Testis (tissue), 3 donors: ENCODE measurements around the gene KIAA0753. TPM values are rescaled to one million over a fixed set of nuclear protein-coding genes. Genes with fewer than 3 reads are reported as not detected.

ENCODE experiments used
- DNase-seq: peaks from one replicate; pipeline ENCODE4 v3.0.0-alpha.2; 2019
- H3K27ac ChIP-seq, 2 donors: fragments of 200-600 bp; sonication (generic); one replicate each; pipeline ENCODE4 v1.5.1; 2019
- H3K27me3 ChIP-seq: fragments of 200-600 bp; sonication (generic); one replicate; pipeline ENCODE4 v1.5.1; 2019
- H3K36me3 ChIP-seq: fragments of 200-600 bp; sonication (generic); one replicate; pipeline ENCODE4 v1.5.1; 2017; ENCODE audit warnings: low read depth; ENCODE audit errors: missing control alignments
- H3K4me1 ChIP-seq: fragments of 200-600 bp; sonication (generic); one replicate; pipeline ENCODE4 v1.5.1; 2019
- H3K4me3 ChIP-seq, 2 donors: fragments of 200-600 bp; sonication (generic); one replicate each; pipeline ENCODE4 v1.5.1; 2017 to 2019
- H3K9me3 ChIP-seq: fragments of 200-600 bp; sonication (generic); one replicate; pipeline ENCODE4 v1.5.1; 2017
- CTCF ChIP-seq, 3 experiments: fragments of 450-650 bp in 2 of 3; fragments of 200-600 bp in 1 of 3; sonication (generic) in 1 of 3; IDR thresholded peaks; one replicate each; pipeline ENCODE4 v1.5.1; 2016 to 2019; ENCODE audit warnings: antibody characterized with exemption in 3 of 3, mild to moderate bottlenecking in 2 of 3, moderate library complexity in 1 of 3
- POLR2A ChIP-seq: fragments of 450-650 bp; IDR thresholded peaks from one replicate; pipeline ENCODE4 v1.6.1; 2017; ENCODE audit warnings: antibody characterized with exemption, mild to moderate bottlenecking, moderate library complexity
- WGBS, 2 donors: methylation state at CpG; one replicate each; pipeline ENCODE4 v1.1.5; 2018; 5-methylcytosine and 5-hydroxymethylcytosine counted together
- intact Hi-C: fragments of 100-400 bp; cut with DNase I; formaldehyde crosslinking; loops from one replicate; pipeline ENCODE4 v1.15.1; 2023; ENCODE audit warnings: low total_unique reads
- polyA plus RNA-seq: library from polyadenylated mRNA; stranded (reverse); fragments of 350-450 nt; fragmentation: Illumina TruSeq; extraction: RNeasy Lipid Tissue Mini Kit (QIAGEN cat#74804); gene quantifications from one replicate; pipeline ENCODE4 v1.2.3, GENCODE V29; 2014; ENCODE audit warnings: low read depth, low replicate concordance; ENCODE audit not compliant: insufficient read depth
- total RNA-seq, 2 donors: library from RNA; depleted of rRNA; stranded (reverse); fragments of >200 nt; gene quantifications; one replicate each; pipeline ENCODE4 v1.2.3, GENCODE V29; 2016

KIAA0753 gene
- total and polyA plus RNA-seq, 3 donors from 2014 or later: 43.9 to 59.8 (median 44.7) TPM

- intact Hi-C loops: no loop called here
- WGBS, 2 donors: 90 to 97% methylated on average over 4 of the region's 4 CpGs
- H3K27me3 ChIP-seq: no peaks in the 10 kb centered on the region
- no peaks in the 10 kb centered on the region for H3K4me1 ChIP-seq
- no peaks in the 10 kb centered on the region for H3K9me3 ChIP-seq
- DNase-seq: no peak
- H3K4me3 ChIP-seq: no peak overlapping the region
- H3K36me3 ChIP-seq: no peaks in the 10 kb centered on the region
- H3K27ac ChIP-seq: no peak overlapping the region
- no peak for TF ChIP-seq CTCF (IDR thresholded peaks at IDR 0.05)
- no peak for TF ChIP-seq POLR2A
Observed at GRCh38 chr17:6583411-6583810, 57.1 kb downstream of the KIAA0753 start.

- Histone ChIP-seq H3K27ac (no peak overlapping the region), H3K4me3 (no peak overlapping the region), H3K36me3 (no peaks in the 10 kb centered on the region), H3K9me3 (no peaks in the 10 kb centered on the region), H3K4me1 (no peaks in the 10 kb centered on the region), H3K27me3 (no peaks in the 10 kb centered on the region)
- TF ChIP-seq POLR2A (no peak), CTCF (IDR thresholded peaks at IDR 0.05) (no peak)
- intact Hi-C loops: no loop called here
- no peak for DNase-seq
- WGBS, 2 donors: 76 to 77% methylated on average over 8 to 9 of the region's 9 CpGs
Observed at GRCh38 chr17:6580625-6581024, 59.9 kb downstream of the KIAA0753 start.

- H3K9me3 ChIP-seq: no peaks in the 10 kb centered on the region
- no peaks in the 10 kb centered on the region for H3K27me3 ChIP-seq
- H3K4me3 ChIP-seq: no peak overlapping the region
- no peak overlapping the region for H3K27ac ChIP-seq
- 77 to 88% methylated on average over 6 of the region's 6 CpGs for WGBS, 2 donors
- DNase-seq: no peak
- peaks cover 13% of the 10 kb centered on the region for H3K4me1 ChIP-seq
- TF ChIP-seq CTCF (IDR thresholded peaks at IDR 0.05) (no peak), POLR2A (no peak)
- H3K36me3 ChIP-seq: no peaks in the 10 kb centered on the region
- intact Hi-C loops: no loop called here
Observed at GRCh38 chr17:6578491-6578890, 62.0 kb downstream of the KIAA0753 start.

GRCh38 chr17:6577686-6578263 is 62.7 kb downstream of the KIAA0753 start:
- Histone ChIP-seq H3K4me3 (no peak overlapping the region), H3K27ac (no peak overlapping the region), H3K27me3 (no peaks in the 10 kb centered on the region), H3K36me3 (no peaks in the 10 kb centered on the region), H3K4me1 (peaks cover 13% of the 10 kb centered on the region), H3K9me3 (no peaks in the 10 kb centered on the region)
- intact Hi-C loops: no loop called here
- 96 to 97% methylated on average over 7 of the region's 7 CpGs for WGBS, 2 donors
- no peak for DNase-seq
- TF ChIP-seq POLR2A: no peak
- no peak for TF ChIP-seq CTCF (IDR thresholded peaks at IDR 0.05)

GRCh38 chr17:6576038-6576785 is 64.3 kb downstream of the KIAA0753 start:
- Histone ChIP-seq H3K27me3 (no peaks in the 10 kb centered on the region), H3K36me3 (no peaks in the 10 kb centered on the region), H3K9me3 (no peaks in the 10 kb centered on the region), H3K4me3 (no peak overlapping the region), H3K4me1 (peaks cover 13% of the 10 kb centered on the region), H3K27ac (no peak overlapping the region)
- intact Hi-C loops: no loop called here
- no peak for TF ChIP-seq POLR2A
- no peak for TF ChIP-seq CTCF (IDR thresholded peaks at IDR 0.05)
- DNase-seq: no peak
- 86 to 97% methylated on average over 7 of the region's 7 CpGs for WGBS, 2 donors
